ENCODE data around the gene INHBB.

DNA sequence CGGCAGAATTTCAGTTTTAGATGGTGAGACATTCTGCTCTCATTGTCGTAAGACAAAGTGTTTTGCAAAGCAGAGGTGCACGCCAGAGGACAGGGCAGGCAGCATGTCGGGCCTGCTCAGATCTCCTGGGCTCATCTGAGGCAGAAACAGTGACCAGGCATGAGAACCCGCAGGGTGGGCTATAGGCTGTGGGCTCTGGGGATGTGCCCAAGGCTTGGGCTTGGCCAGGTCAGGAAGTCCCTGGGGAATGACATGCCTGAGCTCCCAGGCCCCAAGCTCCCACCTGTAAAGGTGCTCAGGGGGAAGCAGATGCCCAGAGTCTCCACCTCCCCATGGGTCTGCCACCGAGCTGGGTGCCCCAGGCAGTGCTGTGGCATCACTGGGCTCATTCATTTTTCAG lies 35.3 kb downstream of the INHBB start:
- no peak for TF ChIP-seq CTCF (IDR thresholded peaks at IDR 0.05)
- no peak for TF ChIP-seq POLR2AphosphoS5 (IDR thresholded peaks at IDR 0.05)

Measured in stomach (tissue), 4 donors.